Right hindlimb (tissue), 1 donor: ENCODE measurements around the gene SEC61B.

Experiments
- DNase-seq: peaks from one replicate; pipeline ENCODE4 v3.0.0-alpha.2; 2018

SEC61B gene

DNA sequence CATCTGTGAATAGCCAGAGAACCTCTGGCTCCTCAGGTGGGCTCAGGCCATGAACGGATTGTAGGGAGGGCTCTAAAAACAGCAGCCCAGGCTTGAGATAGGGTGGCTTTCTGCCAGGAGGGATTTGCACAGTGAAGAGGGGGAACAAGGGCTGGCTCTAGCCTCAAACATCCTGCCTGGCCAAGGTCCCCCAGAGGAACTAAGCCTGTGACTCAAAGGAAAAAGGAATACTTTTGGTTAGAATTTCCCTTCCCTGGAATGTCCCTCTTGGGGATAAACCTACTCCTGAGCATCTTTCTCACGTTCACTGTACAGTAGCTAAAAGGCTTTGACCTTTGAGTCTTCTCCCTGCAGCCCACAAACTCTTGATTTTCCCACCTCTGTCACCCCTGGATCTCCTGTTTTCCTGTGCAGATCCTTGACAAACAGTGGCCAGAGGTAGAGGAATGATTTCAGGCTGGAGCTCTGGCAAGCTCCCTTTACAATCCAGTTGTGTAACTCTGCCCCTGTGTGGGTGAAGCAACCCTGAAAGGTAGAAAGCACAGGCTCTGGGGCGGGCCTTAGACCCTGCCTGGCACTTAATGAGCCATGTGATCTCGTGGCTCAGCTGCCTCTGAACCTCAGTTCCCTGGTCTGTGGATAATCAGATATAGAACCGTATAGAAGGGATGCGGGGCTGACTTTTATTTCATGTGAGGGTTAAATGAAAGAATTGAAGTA, 17.4 kb downstream of the SEC61B start:
- DNase-seq: no peak

DNA sequence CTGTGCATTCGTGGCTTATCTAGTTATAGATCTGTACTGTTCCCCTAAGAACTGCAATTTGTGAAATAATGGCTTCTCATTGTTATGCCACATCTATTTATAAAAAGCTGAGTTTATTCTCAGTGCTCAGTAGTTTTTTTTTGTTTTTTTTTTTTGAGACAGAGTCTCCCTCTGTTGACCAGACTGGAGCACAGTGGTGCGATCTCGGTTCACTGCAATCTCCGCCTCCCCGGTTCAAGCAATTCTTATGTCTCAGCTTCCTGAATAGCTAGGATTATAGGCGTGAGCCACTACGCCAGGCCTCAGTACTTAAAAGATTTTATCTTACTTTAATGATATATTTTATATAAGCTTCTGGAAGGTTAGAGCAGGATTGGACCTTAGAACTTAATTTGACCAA, 19.0 kb downstream of the SEC61B start:
- no peak for DNase-seq

DNA sequence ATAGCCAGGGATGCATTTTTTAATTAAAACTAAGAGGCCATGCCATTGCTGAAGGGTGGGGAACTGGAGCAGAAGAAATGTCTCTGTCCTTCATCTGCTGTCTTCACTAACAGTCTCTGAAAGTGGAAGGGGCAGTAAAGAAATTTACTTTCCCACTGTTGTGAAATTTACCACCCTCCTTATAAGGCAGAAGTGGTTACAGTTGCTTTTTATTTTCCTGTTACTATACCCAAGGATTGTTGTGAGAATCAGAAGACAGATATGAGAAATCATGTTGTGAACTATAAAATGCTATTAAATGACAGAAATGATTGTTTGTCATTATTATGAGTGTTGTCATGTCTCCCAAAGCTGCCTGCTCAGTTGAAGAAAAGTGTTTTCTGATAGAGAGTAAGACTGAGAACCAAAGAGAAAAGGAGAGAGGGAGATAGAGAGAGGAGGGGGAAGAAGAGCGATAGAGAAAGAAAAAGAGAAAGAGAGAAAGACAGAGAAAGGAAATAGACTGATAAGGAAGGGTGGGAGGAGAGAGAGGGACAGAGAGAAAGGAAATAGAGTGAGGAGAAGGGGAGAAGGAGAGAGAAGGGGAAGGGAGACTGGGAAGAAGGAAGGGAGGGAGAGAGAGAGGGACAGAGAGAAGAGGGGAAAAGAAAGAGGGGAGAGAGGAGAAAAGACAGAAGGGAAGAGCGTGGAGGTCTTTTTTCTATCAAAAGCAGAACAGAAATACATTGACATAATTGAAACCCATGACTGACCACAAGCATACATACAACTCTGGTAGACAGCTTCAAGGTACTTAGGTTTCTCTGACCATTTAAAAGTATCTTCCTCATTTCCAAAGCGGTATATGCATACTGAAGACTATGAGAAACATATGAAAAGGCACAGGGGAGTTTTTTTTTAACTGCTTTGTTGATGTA, 22.5 kb downstream of the SEC61B start:
- DNase-seq: no peak

DNA sequence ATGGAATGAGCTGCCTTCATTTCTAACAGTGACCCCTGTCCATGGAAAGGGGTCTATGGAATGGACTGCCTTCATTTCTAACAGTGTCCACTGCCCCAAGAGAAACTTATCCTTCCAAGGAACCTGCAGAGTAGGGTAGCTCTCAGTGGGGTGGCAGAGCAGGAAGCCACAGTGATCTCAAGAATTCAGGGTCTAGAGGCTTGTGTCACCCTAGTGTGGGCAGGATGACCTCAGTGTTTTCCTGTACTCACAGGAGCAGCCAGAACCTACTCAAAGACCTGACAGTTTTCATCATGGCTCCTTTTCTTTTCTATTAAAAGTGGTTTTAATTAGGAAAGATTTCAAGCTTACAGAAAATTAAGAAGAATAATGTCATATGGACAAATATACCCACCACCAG, 27.5 kb downstream of the SEC61B start:
- no peak for DNase-seq

DNA sequence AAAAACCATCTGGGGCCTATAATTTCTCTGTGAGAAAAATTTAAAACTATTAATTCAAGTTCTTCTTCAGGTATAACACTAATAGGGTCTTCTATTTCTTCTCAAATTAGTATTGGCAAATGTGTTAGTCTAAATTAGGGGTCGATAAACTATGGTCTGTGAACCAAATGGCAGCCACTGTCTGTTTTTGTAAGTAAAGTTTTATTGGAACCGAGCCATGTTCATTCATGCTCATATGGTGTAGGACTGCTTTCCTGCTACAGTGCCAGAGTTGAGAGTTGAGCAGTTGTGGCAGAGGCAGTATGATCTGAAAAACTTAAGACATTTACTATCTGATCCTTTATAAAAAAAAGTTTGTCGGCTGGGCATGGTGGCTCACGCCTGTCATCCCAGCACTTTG, 29.1 kb downstream of the SEC61B start:
- no peak for DNase-seq

DNA sequence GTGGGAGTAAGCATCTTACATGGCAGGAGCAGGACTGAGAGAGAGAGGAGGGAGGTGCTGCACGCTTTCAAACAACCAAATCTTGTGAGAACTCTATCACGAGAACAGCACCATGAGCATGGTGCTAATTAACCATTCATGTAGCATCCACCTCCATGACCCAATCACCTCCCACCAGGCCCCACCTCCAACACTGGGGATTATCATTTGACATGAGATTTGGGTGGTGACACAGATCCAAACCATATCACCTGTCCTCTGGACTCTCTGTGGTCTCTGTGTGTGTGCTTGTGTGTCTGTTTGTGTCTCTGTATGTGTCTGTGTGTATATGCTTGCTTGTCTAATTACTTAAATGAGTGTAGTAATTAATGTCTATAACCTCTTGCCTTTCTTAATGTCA, 31.1 kb downstream of the SEC61B start:
- DNase-seq: no peak

DNA sequence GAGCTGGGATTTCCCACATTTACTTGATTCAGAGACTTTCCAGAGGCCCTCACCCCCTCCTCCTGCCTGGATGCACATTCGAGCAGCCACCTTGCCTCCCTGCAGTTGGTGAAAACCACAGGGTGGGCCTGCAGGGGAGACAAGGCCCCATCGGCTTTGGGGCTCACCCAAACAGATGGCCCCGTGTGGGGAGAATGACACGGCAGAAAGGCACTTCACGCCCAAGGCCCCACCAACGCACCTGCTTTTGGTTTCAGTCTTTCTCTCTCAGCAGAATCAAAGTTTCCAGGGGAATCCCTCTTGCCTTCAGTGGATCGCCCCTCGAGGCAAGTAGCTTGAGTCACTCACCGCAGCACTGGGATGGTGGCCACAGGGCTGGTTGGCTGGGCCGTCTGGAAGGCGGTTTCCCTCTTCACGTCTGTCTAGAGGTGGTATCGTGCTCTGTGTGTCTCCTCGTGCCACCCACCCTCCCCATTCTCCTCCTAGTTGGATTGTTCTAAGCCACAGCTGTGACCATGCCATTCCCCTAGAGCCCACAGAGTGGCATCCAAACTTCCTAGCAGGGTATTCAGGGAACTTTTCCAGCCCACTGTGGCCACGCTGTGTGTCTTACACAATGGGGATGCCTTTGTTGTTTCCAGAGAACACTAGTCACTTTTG, 31.8 kb downstream of the SEC61B start:
- no peak for DNase-seq

DNA sequence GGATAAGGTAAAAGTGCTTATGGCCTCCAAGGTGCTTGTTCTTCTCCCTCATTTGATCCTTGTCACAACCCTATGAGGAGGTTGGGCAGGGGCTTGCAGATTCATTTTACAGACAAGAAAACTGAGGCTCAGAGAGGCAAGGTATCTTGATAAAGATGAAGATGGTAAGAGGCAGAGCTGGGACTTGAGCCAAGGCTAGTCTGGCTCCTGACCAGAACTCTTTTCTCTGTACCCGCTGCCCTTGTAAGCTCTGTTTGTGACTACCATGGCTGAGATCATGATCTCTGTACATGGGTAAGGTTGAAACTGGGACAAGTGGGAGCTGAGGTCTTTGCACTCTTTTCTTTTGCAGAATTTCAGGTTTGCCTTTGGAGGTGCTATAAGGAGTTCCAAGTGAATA, 33.6 kb downstream of the SEC61B start:
- no peak for DNase-seq

DNA sequence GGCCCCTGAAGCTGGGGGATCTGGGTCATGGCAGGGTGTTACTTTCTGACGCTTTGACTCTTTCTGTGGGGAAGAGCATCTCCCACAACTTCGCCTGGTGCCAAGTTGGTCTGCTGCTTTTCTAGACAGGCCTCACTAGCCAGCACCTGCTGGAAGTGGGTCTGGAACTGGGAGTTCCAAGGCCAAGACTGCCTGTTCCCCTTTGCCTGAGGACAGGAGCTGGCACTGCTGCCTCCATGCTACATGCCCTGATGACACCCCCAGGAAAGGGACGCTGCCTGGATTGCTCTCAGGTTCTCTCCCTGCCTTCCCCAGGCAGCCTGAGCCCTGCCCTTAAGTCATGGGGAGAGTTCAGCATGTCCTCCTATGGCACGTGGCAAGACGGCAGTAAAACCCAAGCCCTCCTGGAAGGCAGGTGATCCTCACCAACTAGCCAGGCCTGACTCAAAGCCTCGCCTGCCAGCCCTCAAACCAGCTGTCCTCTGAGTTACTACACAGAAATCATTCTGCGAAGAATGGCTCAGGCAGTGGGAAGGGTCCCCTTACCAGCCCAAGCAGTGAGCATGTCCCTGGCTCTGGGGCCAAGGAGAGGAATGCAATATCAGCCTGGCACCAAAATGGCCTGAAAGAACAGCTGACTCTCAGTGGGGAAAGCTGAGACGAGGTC, 35.8 kb downstream of the SEC61B start:
- DNase-seq: peak; percentile 37

DNA sequence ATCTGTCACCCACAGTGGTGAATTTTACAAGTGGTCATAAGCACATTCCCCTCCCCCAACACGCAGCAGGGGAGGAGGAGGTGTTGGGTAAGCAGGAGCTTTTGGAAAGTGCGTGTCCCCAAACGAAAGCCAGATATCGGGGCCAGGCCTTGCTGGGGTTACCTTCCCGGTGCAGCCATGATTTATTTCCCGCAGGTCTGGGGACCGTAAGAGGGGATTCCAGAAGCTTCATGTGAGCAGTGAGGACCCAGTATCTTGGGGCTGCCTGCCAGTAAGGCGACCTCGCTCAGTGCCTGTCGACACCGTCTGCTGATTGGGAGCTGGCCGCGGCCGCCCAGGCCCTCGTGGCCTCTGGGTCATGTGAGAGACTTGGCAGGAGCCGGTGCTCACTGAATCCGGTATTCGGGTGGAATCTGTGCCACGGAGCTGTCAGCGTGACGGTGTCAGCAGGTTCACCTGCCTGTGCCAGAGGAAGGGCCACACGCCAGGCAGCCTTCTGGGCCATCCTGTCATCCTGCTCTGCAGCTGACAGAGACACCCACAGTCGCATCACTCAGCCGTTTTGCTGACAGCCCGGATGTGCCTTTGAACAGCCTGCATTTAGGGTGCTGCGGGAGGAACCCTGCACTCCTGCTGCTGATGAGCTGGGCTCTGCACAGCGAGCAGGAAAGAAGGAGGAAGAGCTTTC, 37.3 kb downstream of the SEC61B start:
- DNase-seq: peak; percentile 69

DNA sequence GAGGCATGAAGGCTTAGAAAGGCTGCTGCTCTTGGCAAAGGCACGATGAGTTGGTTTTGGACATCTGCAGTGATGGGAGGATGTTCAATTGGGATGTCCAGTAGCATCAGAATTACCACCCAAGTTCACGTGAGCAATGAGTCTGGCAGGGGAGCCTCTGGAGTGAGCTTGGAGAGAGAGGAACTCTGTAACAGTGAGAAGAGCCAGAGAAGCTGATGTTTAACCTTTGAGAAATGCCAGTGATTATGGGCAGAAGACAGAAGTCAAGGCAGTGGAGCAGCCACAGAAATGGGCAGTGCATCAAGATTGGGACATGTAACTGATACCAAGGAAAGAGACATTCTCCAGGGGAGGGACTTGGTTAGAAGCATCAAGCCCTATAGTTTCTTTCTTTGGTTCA, 39.8 kb downstream of the SEC61B start:
- no peak for DNase-seq

DNA sequence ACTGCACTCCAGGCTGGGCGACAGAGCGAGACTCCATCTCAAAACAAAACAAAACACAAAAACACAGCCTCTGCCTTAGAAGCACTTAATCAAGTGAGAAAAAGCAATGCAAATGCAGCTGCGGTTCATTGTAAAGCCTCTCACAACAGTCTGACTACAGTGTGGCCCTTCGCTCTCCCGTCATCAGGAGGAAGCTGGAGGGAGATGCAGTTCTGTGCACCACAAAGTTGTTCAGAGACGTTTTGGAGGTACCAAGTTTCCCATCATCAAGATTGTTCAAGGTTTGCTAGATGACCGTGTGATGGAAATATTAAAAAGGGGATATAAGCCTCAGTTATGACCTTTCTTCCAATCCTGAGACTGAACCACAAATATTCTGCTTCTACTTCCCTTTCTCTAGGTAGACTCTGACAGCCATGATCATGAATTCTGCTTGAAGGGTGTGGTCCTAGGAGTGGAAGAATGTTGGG, 40.9 kb downstream of the SEC61B start:
- DNase-seq: no peak

DNA sequence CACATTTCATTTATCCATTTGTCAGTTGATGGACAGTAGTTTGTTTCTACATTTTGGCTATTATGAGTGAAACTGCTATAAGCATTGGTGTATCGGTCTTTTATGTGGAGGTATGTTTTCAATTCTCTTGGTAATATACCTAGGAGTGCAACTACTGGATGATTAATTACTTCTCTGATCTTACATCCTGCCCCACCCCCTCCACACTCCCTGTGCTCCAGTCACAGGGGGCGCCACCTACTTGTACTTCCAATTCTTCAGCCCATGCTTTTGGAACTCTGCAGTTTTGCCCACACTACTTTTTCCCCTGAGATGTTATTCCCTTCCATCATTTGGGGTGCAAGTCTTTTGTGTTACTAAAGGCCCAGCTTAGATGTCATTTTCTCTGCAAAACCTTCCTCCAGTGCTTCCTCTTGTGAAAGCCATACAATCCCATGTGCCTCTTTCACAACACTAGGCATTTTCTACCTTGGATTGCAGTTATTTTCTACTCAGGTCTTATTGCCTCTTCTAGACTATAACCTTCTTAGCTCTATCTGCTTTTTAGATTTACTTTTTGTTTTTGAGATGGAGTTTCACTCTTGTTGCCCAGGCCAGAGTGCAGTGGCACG, 42.1 kb downstream of the SEC61B start:
- no peak for DNase-seq

DNA sequence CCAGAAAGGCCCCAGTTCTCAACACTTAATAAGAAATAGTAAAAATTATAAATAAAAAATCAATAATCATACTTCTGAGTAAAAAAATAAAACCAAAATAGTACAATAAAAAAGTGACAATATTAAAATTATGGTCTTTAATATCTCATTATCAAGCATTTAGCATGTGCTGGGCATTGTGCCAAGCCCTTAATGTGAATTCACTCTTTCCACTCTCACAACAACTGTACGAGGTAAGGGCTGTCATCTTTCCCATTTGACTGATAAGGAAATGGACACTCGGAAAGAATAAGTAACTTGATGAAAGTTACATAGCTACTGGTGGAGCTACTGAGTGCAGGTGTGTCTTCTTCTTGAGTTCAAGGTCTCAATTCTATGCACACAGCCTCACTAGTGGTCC, 43.6 kb downstream of the SEC61B start:
- no peak for DNase-seq

DNA sequence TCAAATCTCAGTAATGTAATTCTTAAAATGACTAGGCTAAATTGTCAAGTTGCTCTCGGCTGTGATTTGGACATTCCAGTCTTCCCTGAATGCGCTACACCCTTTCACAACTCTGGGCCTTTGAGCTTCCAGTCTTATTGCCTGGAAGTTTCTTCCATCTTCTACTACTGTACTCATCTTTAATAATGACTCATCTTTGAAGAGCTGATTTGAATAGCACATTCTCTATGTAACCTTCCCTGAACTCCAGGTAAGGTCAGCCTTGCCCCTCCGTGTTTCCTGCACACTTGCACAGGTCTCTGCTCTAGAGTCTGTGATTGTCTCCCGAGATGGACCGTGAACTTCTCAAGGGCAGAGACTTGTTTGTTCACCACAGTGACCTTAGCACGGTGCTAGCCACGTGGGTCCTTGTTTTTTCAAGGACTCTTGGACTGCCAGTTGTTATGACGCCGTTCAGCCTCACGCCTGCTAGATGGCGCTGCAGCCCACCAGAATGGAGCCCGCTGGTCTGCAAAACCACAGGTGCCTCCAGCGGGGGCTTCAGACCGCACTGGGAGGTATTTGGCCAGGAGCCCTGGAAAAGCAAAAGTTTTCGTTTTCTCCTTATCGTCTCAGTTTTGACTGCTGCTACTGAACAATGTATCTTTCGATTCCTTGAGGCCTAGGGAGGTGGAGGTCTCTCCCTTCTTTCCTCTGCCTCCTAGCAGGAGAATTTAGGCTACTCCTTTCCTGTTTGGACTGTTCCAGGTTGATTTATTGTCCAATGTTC, 44.4 kb downstream of the SEC61B start:
- DNase-seq: peak; percentile 79

DNA sequence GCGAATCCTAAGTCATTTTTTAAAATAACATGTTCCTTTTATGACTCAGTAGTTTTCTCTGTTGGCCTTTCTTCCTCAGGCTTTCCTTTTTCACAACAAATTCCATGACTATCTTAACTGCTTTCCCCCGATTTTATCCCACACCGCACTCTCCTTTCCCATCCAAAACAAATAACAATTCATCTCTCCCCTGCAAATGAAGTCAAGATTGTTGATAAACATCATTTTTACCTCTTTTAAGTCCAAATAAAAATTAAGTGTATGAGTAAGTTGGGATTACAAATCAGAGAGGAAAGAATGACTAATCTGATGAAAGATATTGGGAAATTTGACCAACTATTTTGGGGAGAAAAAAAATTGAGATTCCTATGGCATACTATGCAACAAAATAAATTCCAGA, 47.3 kb downstream of the SEC61B start:
- DNase-seq: no peak

DNA sequence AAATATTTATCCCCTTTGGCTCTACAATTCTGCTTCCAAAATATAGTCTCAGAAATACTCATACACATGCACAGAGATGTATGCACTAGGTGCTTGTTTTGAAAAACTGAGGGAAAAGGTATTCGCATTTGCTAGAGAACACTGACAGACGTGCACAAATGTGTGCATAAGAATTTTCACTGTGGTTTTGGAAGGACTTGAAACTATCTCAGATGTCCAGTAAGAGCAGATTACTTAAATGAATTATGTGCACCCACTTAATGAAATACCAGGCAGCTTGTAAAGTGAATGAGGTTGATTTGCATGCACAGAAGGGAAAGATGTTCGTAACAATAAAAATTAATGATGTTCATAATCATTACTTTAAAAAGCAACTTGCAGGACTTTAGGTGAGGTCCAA, 48.4 kb downstream of the SEC61B start:
- DNase-seq: no peak

DNA sequence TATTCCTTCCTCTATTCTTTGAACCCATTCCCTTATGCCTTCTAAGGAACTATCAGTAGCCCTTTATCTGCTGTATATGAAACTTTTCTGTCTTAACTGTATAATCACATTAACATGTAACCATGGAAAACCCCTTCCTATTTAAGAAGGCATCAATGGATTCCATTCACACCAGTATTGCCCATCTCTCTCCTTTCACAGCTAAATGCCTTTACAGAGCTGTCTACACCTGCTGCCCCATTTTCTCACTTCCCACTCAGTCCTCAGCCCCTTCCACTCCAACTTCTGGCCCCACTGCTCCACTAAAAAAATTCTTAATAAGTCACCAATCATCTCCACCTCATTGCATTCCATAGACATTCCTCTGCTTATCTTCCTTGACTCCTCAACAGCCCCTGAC, 50.8 kb downstream of the SEC61B start:
- no peak for DNase-seq

DNA sequence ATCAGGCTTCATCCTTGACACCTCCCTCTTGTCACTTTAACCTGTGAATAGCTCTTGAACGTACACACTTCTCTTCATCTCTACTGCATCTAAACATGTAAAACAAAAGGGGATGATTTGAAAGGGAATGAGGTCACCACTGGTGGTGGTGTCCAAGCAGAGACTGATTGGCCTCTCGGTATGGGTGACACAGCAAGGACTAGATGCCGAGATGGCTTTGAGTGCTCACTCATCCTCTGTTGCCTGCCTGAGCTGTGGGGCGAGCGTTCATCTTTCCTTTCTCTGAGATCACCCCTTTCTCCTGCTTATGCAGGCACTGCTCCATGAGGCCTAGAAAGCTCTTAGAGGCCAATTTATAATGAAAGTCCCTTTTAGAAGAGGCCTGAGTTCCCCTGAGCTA, 51.9 kb downstream of the SEC61B start:
- no peak for DNase-seq

DNA sequence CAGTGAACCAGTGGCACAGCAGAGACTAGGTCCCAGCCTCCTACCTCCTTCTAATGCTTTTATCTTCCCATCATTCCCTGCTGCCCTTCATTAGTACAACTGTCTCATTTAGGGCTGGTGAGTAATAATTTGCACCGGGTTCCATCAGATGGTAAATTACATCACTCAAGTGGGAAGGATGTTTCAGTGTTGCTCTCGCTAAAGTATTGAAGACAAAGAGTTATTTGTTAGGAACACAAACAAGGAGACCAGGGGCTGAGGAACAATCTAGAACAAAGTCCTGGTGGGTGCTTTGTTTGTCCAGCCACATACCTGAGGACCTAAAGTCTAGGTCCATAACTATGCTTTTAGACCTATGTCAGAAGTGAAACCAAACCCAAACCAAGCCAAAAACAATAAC, 52.4 kb downstream of the SEC61B start:
- no peak for DNase-seq
